Mammary epithelial cell (primary cell): ENCODE measurements around the gene UBE2Q1.

Experiments
- CTCF ChIP-seq, 2 donors: IDR thresholded peaks in 1 of 2; conservative IDR thresholded peaks in 1 of 2; 2 replicates each; pipeline ENCODE4 v1.5.1; 2011 to 2012; ENCODE audit warnings: inconsistent platforms in 2 of 2, low read length in 2 of 2, mild to moderate bottlenecking in 2 of 2, control low read depth in 1 of 2, low read depth in 1 of 2; ENCODE audit not compliant: insufficient read depth in 1 of 2; ENCODE audit errors: extremely low read depth in 1 of 2
- EZH2 ChIP-seq: IDR thresholded peaks from 2 replicates; pipeline ENCODE4 v1.6.1; 2012; ENCODE audit warnings: low read length, inconsistent platforms, borderline replicate concordance

- TF ChIP-seq CTCF (conservative IDR thresholded peaks at IDR 0.05 in 1 of 2, IDR thresholded peaks at IDR 0.05 in 1 of 2; ENCODE audit: extremely low read depth in 1 of 2, insufficient read depth in 1 of 2, low read depth in 1 of 2, low read length in 2 of 2), result no peak
- TF ChIP-seq EZH2, result no peak
Measured at GRCh38 chr1:154574716-154575115, 16.3 kb upstream of the UBE2Q1 start.
